ENCODE results near the gene NKX6-2.

DNA sequence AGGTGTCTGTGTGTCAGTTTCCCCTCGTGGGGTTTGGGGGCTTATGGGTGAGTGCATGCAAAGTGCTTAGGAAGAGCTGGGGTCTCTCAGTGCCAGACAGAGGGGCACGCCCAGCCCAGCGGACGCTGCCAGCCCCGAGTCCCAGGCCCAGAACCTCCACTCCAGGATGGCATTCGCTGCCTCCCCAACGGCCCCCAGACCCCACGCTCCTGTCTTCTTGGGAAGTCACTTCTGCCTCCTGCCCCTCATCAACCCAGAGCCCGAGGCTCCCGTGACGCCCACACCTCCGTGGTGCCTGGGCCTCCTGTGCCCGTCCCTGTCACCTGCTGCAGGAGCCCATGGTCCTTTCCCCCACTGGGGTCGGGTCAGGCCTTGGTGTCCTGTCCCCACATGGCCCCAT lies 35.0 kb downstream of the NKX6-2 start:
- TF ChIP-seq EZH2phosphoT487 (IDR thresholded peaks at IDR 0.05; ENCODE audit: low read depth, severe bottlenecking, unreplicated experiment) (no peak), EZH2 (IDR thresholded peaks at IDR 0.05; ENCODE audit: borderline replicate concordance) (no peak)
- TF ChIP-seq, protein P1, sequence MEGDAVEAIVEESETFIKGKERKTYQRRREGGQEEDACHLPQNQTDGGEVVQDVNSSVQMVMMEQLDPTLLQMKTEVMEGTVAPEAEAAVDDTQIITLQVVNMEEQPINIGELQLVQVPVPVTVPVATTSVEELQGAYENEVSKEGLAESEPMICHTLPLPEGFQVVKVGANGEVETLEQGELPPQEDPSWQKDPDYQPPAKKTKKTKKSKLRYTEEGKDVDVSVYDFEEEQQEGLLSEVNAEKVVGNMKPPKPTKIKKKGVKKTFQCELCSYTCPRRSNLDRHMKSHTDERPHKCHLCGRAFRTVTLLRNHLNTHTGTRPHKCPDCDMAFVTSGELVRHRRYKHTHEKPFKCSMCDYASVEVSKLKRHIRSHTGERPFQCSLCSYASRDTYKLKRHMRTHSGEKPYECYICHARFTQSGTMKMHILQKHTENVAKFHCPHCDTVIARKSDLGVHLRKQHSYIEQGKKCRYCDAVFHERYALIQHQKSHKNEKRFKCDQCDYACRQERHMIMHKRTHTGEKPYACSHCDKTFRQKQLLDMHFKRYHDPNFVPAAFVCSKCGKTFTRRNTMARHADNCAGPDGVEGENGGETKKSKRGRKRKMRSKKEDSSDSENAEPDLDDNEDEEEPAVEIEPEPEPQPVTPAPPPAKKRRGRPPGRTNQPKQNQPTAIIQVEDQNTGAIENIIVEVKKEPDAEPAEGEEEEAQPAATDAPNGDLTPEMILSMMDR (IDR thresholded peaks at IDR 0.05; ENCODE audit: poor library complexity): no peak
